IMR-90 (cell line): Measurements from ENCODE around the gene SLC38A8. TPM values are rescaled to one million over a fixed set of nuclear protein-coding genes. Genes with fewer than 3 reads are reported as not detected.

ENCODE experiments used
- ATAC-seq: fragments of 200-7000 bp; cut with Tn5 transposase; 2 replicates; pipeline ENCODE4 v1.9.1; 2020; ENCODE audit warnings: low read depth, mild to moderate bottlenecking, moderate library complexity
- BruUV-seq: library from RNA; stranded (reverse); fragments of 400-500 nt; replicated peaks from 2 replicates; lab custom pipeline; 2021; lab: Mats Ljungman, UMichigan
- CTCF ChIA-PET: fragments of 300-600 bp; formaldehyde crosslinking; extraction: SDS; loops from one replicate; lab custom pipeline; 2021; ENCODE audit warnings: antibody characterized with exemption; lab: Yijun Ruan, JAX
- POLR2A ChIA-PET: fragments of 300-600 bp; sonication (Branson Sonifier 250); formaldehyde crosslinking; loops from one replicate; lab custom pipeline; 2022; ENCODE audit warnings: antibody characterized with exemption; ENCODE audit not compliant: unreplicated experiment; lab: Charles Lee
- DNase-seq: peaks from one replicate; pipeline ENCODE4 v3.0.0; 2013
- H2AFZ ChIP-seq: replicated peaks from 2 replicates; pipeline ENCODE3; 2013; ENCODE audit warnings: low read length, mild to moderate bottlenecking; ENCODE audit not compliant: poor library complexity
- H2AK5ac ChIP-seq: 2 replicates; pipeline ENCODE4 v1.6.1; 2013; ENCODE audit warnings: low read depth, low read length, inconsistent platforms
- H2AK9ac ChIP-seq: replicated peaks from 2 replicates; pipeline ENCODE3; 2013; ENCODE audit warnings: mild to moderate bottlenecking, low read depth, low read length, moderate library complexity; ENCODE audit not compliant: poor library complexity
- H2BK120ac ChIP-seq: 2 replicates; pipeline ENCODE4 v1.6.1; 2013; ENCODE audit warnings: low read depth, low read length, inconsistent platforms
- H2BK15ac ChIP-seq: 3 replicates; pipeline ENCODE4 v1.6.1; 2013; ENCODE audit warnings: low read depth, low read length, inconsistent platforms
- H2BK20ac ChIP-seq: 2 replicates; pipeline ENCODE4 v1.6.1; 2013; ENCODE audit warnings: low read depth, mild to moderate bottlenecking, inconsistent platforms, low read length, moderate library complexity
- H2BK5ac ChIP-seq: 2 replicates; pipeline ENCODE4 v1.6.1; 2013; ENCODE audit warnings: mild to moderate bottlenecking, low read depth, low read length, inconsistent platforms; ENCODE audit not compliant: poor library complexity, severe bottlenecking
- H3K14ac ChIP-seq: replicated peaks from 2 replicates; pipeline ENCODE4 v1.6.1; 2013; ENCODE audit warnings: low read depth, low read length, inconsistent platforms
- H3K18ac ChIP-seq: 2 replicates; pipeline ENCODE4 v1.6.1; 2013; ENCODE audit warnings: low read depth, low read length, control low read depth
- H3K23ac ChIP-seq: 2 replicates; pipeline ENCODE4 v1.6.1; 2013; ENCODE audit warnings: low read depth, low read length, inconsistent platforms
- H3K27ac ChIP-seq: 2 replicates; pipeline ENCODE4 v1.5.1; 2013; ENCODE audit warnings: mild to moderate bottlenecking, control low read depth, low read length; ENCODE audit not compliant: insufficient read depth
- H3K27me3 ChIP-seq: 2 replicates; pipeline ENCODE4 v1.6.1; 2013; ENCODE audit warnings: low read length; ENCODE audit not compliant: control insufficient read depth, insufficient read depth
- H3K36me3 ChIP-seq: 2 replicates; pipeline ENCODE4 v1.6.1; 2013; ENCODE audit warnings: low read length, mixed read lengths; ENCODE audit not compliant: control insufficient read depth, insufficient read depth
- H3K4ac ChIP-seq: 2 replicates; pipeline ENCODE4 v1.6.1; 2013; ENCODE audit warnings: low read depth, low read length, inconsistent platforms
- H3K4me1 ChIP-seq: 2 replicates; pipeline ENCODE4 v1.6.1; 2013; ENCODE audit warnings: low read length, mixed read lengths; ENCODE audit not compliant: control insufficient read depth, insufficient read depth
- H3K4me2 ChIP-seq: 2 replicates; pipeline ENCODE4 v1.6.1; 2013; ENCODE audit warnings: low read depth, mild to moderate bottlenecking, control low read depth, low read length, moderate library complexity
- H3K4me3 ChIP-seq: 2 replicates; pipeline ENCODE4 v1.5.1; 2013; ENCODE audit warnings: low read depth, mild to moderate bottlenecking, control low read depth, low read length, moderate library complexity; ENCODE audit not compliant: insufficient read depth
- H3K56ac ChIP-seq: 2 replicates; pipeline ENCODE4 v1.6.1; 2013; ENCODE audit warnings: low read length, inconsistent platforms; ENCODE audit not compliant: insufficient read depth; ENCODE audit errors: extremely low read depth
- H3K79me1 ChIP-seq, 2 experiments: 2 replicates each; pipeline ENCODE4 v1.6.1; 2013; ENCODE audit warnings: low read length in 2 of 2, inconsistent platforms in 1 of 2, low read depth in 1 of 2
- H3K9ac ChIP-seq: 2 replicates; pipeline ENCODE4 v1.6.1; 2013; ENCODE audit warnings: low read depth, low read length, control low read depth
- H3K9me1 ChIP-seq: 2 replicates; pipeline ENCODE4 v1.6.1; 2013; ENCODE audit warnings: low read length, inconsistent platforms; ENCODE audit not compliant: insufficient read depth
- H3K9me3 ChIP-seq: 2 replicates; pipeline ENCODE4 v1.6.1; 2013; ENCODE audit warnings: low read length; ENCODE audit not compliant: control insufficient read depth, insufficient read depth
- H4K20me1 ChIP-seq: 2 replicates; pipeline ENCODE4 v1.6.1; 2013; ENCODE audit warnings: low read length, inconsistent platforms; ENCODE audit not compliant: insufficient read depth
- H4K5ac ChIP-seq: 2 replicates; pipeline ENCODE4 v1.6.1; 2013; ENCODE audit warnings: mild to moderate bottlenecking, low read depth, low read length, control low read depth
- H4K8ac ChIP-seq, 2 experiments: 2 replicates each; pipeline ENCODE4 v1.6.1; 2013; ENCODE audit warnings: low read depth in 2 of 2, low read length in 2 of 2, control low read depth in 1 of 2, inconsistent platforms in 1 of 2
- H4K91ac ChIP-seq: 2 replicates; pipeline ENCODE4 v1.6.1; 2013; ENCODE audit warnings: low read depth, low read length, inconsistent platforms; ENCODE audit not compliant: insufficient read depth
- BHLHE40 ChIP-seq: fragments of 150-350 bp; IDR thresholded peaks from 2 replicates; pipeline ENCODE4 v1.6.1; 2016; ENCODE audit warnings: mild to moderate bottlenecking, low read depth, low read length
- CEBPB ChIP-seq: IDR thresholded peaks from 2 replicates; pipeline ENCODE4 v1.6.1; 2012; ENCODE audit warnings: low read depth, low read length, improper control_type of control experiment
- CTCF ChIP-seq: conservative IDR thresholded peaks from 2 replicates; pipeline ENCODE4 v1.5.1; 2012; ENCODE audit warnings: mild to moderate bottlenecking, low read depth, low read length, improper control_type of control experiment
- ELK1 ChIP-seq: fragments of 150-350 bp; IDR thresholded peaks from 2 replicates; pipeline ENCODE4 v1.6.1; 2016; ENCODE audit warnings: low read depth, mild to moderate bottlenecking, low read length, moderate library complexity, borderline replicate concordance
- MAZ ChIP-seq: IDR thresholded peaks from 2 replicates; pipeline ENCODE4 v1.6.1; 2012; ENCODE audit warnings: low read depth, mild to moderate bottlenecking, low read length, improper control_type of control experiment, moderate library complexity, borderline replicate concordance
- NFE2L2 ChIP-seq: fragments of 150-350 bp; IDR thresholded peaks from 2 replicates; pipeline ENCODE4 v1.6.1; 2016; ENCODE audit warnings: low read depth, mild to moderate bottlenecking, low read length
- POLR2A ChIP-seq: IDR thresholded peaks from 2 replicates; pipeline ENCODE4 v1.6.1; 2012; ENCODE audit warnings: mild to moderate bottlenecking, low read depth, low read length
- RAD21 ChIP-seq: IDR thresholded peaks from 2 replicates; pipeline ENCODE4 v1.6.1; 2012; ENCODE audit warnings: low read length, improper control_type of control experiment
- USF2 ChIP-seq: fragments of 150-350 bp; IDR thresholded peaks from 2 replicates; pipeline ENCODE4 v1.6.1; 2017; ENCODE audit warnings: mild to moderate bottlenecking, antibody characterized with exemption, low read length, low read depth
- WGBS, 2 experiments: methylation state at CpG; one replicate each; pipeline versions ENCODE4 v1.1.5 to v1.1.7; 2013; ENCODE audit warnings: missing lambda C conversion rate in 2 of 2; ENCODE audit not compliant: insufficient read length in 1 of 2; ENCODE audit errors: extremely low coverage in 2 of 2; 5-methylcytosine and 5-hydroxymethylcytosine counted together
- dilution Hi-C: fragments of 300-500 bp; cut with HindIII; formaldehyde crosslinking; loops from one replicate; pipeline ENCODE4 v1.14.3; 2018; ENCODE audit warnings: low sequenced_read_pairs; ENCODE audit not compliant: unreplicated experiment
- in situ Hi-C: fragments of 300-500 bp; cut with MboI; formaldehyde crosslinking; loops from 3 replicates; pipeline ENCODE4 v1.14.3; 2019; ENCODE audit warnings: low sequenced_read_pairs, inconsistent platforms, mixed read lengths
- intact Hi-C: fragments of 100-400 bp; cut with micrococcal nuclease; formaldehyde crosslinking; loops from 2 replicates; pipeline ENCODE4 v1.10.0; 2022
- polyA plus RNA-seq, 3 experiments: library from polyadenylated mRNA; depleted of rRNA; stranded (reverse); fragments of >200 nt; gene quantifications; 2 replicates each; pipeline ENCODE4 v1.2.3, GENCODE V29; 2012; ENCODE audit warnings: low replicate concordance in 1 of 3
- total RNA-seq: library from RNA; depleted of rRNA; stranded (reverse); fragments of >200 nt; gene quantifications from 2 replicates; pipeline ENCODE4 v1.2.3, GENCODE V29; 2012

Gene SLC38A8
- total and polyA plus RNA-seq, 2 of the 4 experiments (the other 2 are of a cell fraction): not detected

- no TSS peak for BruUV-seq
- H4K8ac ChIP-seq: no peak overlapping the region
- H3K9me1 ChIP-seq: no peaks in the 10 kb centered on the region
- no peak overlapping the region for H2AK5ac ChIP-seq
- no peak overlapping the region for H3K18ac ChIP-seq
- in situ Hi-C loops (no loop called here), intact Hi-C loops (no loop called here), dilution Hi-C loops (no loop called here)
- no peaks in the 10 kb centered on the region for H3K79me1 ChIP-seq
- no peaks in the 10 kb centered on the region for H3K36me3 ChIP-seq
- no peak overlapping the region for H3K9ac ChIP-seq
- no peak overlapping the region for H2AK9ac ChIP-seq
- peak; percentile 2 for DNase-seq
- H3K4me1 ChIP-seq: no peaks in the 10 kb centered on the region
- no peak overlapping the region for H2BK120ac ChIP-seq
- CTCF ChIA-PET: interaction anchor here (0.6 kb wide), 1 partner anchor 30 kb away, joined by 3 read pairs; no protein-coding TSS in a partner anchor
- H2BK15ac ChIP-seq: no peak overlapping the region
- H3K4me2 ChIP-seq: no peak overlapping the region
- 18% methylated on average over 3 of the region's 14 CpGs; no CpG with 5 or more reads in 1 of the 2 experiments for WGBS, 2 experiments
- H2BK20ac ChIP-seq: no peak overlapping the region
- H4K5ac ChIP-seq: no peak overlapping the region
- no peak overlapping the region for H3K14ac ChIP-seq
- POLR2A ChIA-PET: no interaction called here
- H4K20me1 ChIP-seq: no peaks in the 10 kb centered on the region
- no peak overlapping the region for H3K4ac ChIP-seq
- no peak overlapping the region for H3K23ac ChIP-seq
- ATAC-seq: peak; percentile 54
- peaks cover 35% of the 10 kb centered on the region for H3K27me3 ChIP-seq
- no peak overlapping the region for H4K91ac ChIP-seq
- peak overlapping the region; percentile 33 for H2AFZ ChIP-seq
- H3K56ac ChIP-seq: no peak overlapping the region
- H3K27ac ChIP-seq: no peak overlapping the region
- no peak overlapping the region for H3K4me3 ChIP-seq
- H3K9me3 ChIP-seq: peaks cover 4% of the 10 kb centered on the region
- no peak overlapping the region for H2BK5ac ChIP-seq
- no peak for TF ChIP-seq CTCF
- TF ChIP-seq USF2: no peak
- TF ChIP-seq MAZ: no peak
- TF ChIP-seq NFE2L2: no peak
- TF ChIP-seq BHLHE40: no peak
- TF ChIP-seq RAD21: no peak
- no peak for TF ChIP-seq POLR2A
- TF ChIP-seq CEBPB: no peak
- TF ChIP-seq ELK1: no peak
Measured at GRCh38 chr16:84013787-84014569, 28.6 kb downstream of the SLC38A8 start.
